GM11168 (cell line): ENCODE data around the gene IGIP.

ENCODE experiments used
- in situ Hi-C: fragments of 300-500 bp; cut with MboI; formaldehyde crosslinking; loops from one replicate; pipeline ENCODE4 v1.12.0; 2022; ENCODE audit warnings: low sequenced_read_pairs; ENCODE audit not compliant: unreplicated experiment

Gene IGIP

GRCh38 chr5:140157032-140157781 is 31.5 kb downstream of the IGIP start:
- in situ Hi-C loops = no loop called here

- in situ Hi-C loops = no loop called here
These were observed 33.5 kb downstream of the IGIP start for GRCh38 chr5:140159014-140159927.

- in situ Hi-C loops = loop anchor here (10.0 kb wide), 1 partner anchor 97 kb away; no protein-coding TSS in a partner anchor
These were observed 36.5 kb downstream of the IGIP start for GRCh38 chr5:140162275-140162674.

- in situ Hi-C loops = loop anchor here (10.0 kb wide), 1 partner anchor 98 kb away; no protein-coding TSS in a partner anchor
These were observed 37.0 kb downstream of the IGIP start for GRCh38 chr5:140162781-140163180.

GRCh38 chr5:140165101-140165922 is 39.6 kb downstream of the IGIP start:
- in situ Hi-C loops = loop anchor here (10.0 kb wide), 1 partner anchor 101 kb away; no protein-coding TSS in a partner anchor

- in situ Hi-C loops = loop anchor here (10.0 kb wide), 1 partner anchor 101 kb away; no protein-coding TSS in a partner anchor
These were observed 40.2 kb downstream of the IGIP start for GRCh38 chr5:140165923-140166270.

GRCh38 chr5:140166911-140167310 is 41.2 kb downstream of the IGIP start:
- in situ Hi-C loops = loop anchor here (10.0 kb wide), 1 partner anchor 102 kb away; no protein-coding TSS in a partner anchor

- in situ Hi-C loops = loop anchor here (10.0 kb wide), 1 partner anchor 104 kb away; no protein-coding TSS in a partner anchor
These were observed 42.6 kb downstream of the IGIP start for GRCh38 chr5:140168371-140168770.

- in situ Hi-C loops = loop anchor here (10.0 kb wide), 1 partner anchor 105 kb away; no protein-coding TSS in a partner anchor
These were observed 43.7 kb downstream of the IGIP start for GRCh38 chr5:140169410-140169809.

- in situ Hi-C loops = no loop called here
These were observed 46.7 kb downstream of the IGIP start for GRCh38 chr5:140172483-140172882.

- in situ Hi-C loops = no loop called here
These were observed 48.3 kb downstream of the IGIP start for GRCh38 chr5:140174014-140174413.

GRCh38 chr5:140174465-140175366 is 49.0 kb downstream of the IGIP start, which contains the start of gene CYSTM1:
CYSTM1 (plus strand) TSS chr5:140175188; CDS start chr5:140194466, 19,278 bp downstream.
- in situ Hi-C loops = no loop called here

- in situ Hi-C loops = no loop called here
These were observed 49.8 kb downstream of the IGIP start for GRCh38 chr5:140175367-140176030.

GRCh38 chr5:140176031-140176387 is 50.3 kb downstream of the IGIP start:
- in situ Hi-C loops = no loop called here

- in situ Hi-C loops = no loop called here
These were observed 52.3 kb downstream of the IGIP start for GRCh38 chr5:140178086-140178410.

GRCh38 chr5:140178482-140179116 is 52.9 kb downstream of the IGIP start:
- in situ Hi-C loops = no loop called here
